Naive B cell (primary cell): ENCODE measurements around the gene SLIT1. TPM values are rescaled to one million over a fixed set of nuclear protein-coding genes. Genes with fewer than 3 reads are reported as not detected.
"Not testable (repeated sequence)": the region's sequence is repeated elsewhere in the genome, so short reads cannot be mapped to it uniquely, and the experiment has no call there.

Experiments used
- ATAC-seq, 2 donors: fragments of 150-1000 bp; cut with Tn5 transposase; 2 replicates each; pipeline ENCODE4 v1.10.0; 2021; ENCODE audit warnings: low read depth in 2 of 2, mild to moderate bottlenecking in 2 of 2, moderate library complexity in 2 of 2
- DNase-seq: peaks from one replicate; pipeline ENCODE4 v3.0.0; 2022
- H3K27ac Mint-ChIP-seq, 6 donors: one replicate each; pipeline ENCODE4 v1.8.0; 2020 to 2022; ENCODE audit warnings: mild to moderate bottlenecking in 6 of 6, mixed read lengths in 6 of 6, moderate library complexity in 5 of 6, inconsistent platforms in 2 of 6
- H3K27me3 Mint-ChIP-seq, 3 donors: one replicate each; pipeline ENCODE4 v1.8.0; 2021 to 2022; ENCODE audit warnings: mixed read lengths in 3 of 3, mild to moderate bottlenecking in 1 of 3
- H3K36me3 Mint-ChIP-seq, 2 donors: one replicate each; pipeline ENCODE4 v1.8.0; 2020 to 2022; ENCODE audit warnings: mixed read lengths in 2 of 2, inconsistent platforms in 1 of 2, mild to moderate bottlenecking in 1 of 2
- H3K4me1 Mint-ChIP-seq, 3 donors: one replicate each; pipeline ENCODE4 v1.8.0; 2020 to 2022; ENCODE audit warnings: mixed read lengths in 3 of 3, inconsistent platforms in 1 of 3, mild to moderate bottlenecking in 1 of 3, moderate library complexity in 1 of 3
- H3K4me3 Mint-ChIP-seq, 8 donors: one replicate each; pipeline ENCODE4 v1.8.0; 2020 to 2022; ENCODE audit warnings: mild to moderate bottlenecking in 8 of 8, mixed read lengths in 8 of 8, moderate library complexity in 8 of 8, inconsistent platforms in 2 of 8
- H3K9me3 Mint-ChIP-seq, 7 donors: one replicate each; pipeline ENCODE4 v1.8.0; 2020 to 2022; ENCODE audit warnings: mixed read lengths in 7 of 7, mild to moderate bottlenecking in 5 of 7, inconsistent platforms in 2 of 7, moderate library complexity in 1 of 7
- polyA plus RNA-seq, 6 donors: library from polyadenylated mRNA; unstranded; fragments of 300-500 nt; fragmentation: Illumina TruSeq; gene quantifications; one replicate each; pipeline ENCODE4 v1.2.3, GENCODE V29; 2021; ENCODE audit warnings: low read depth in 6 of 6

The SLIT1 gene
- polyA plus RNA-seq, 6 donors from 2014 or later: 0.07 to 0.08 TPM; not detected in 4

GRCh38 chr10:97083228-97083829 lies 102.4 kb downstream of the SLIT1 start:
- Mint-ChIP-seq H3K36me3 (no peaks in the 10 kb centered on the region), H3K4me3 (peak overlapping the region in 1 of 8 donors; percentile 9), H3K9me3 (peaks cover 0 to 4% (median 0%) of the 10 kb centered on the region in 7 donors), H3K27ac (no peak overlapping the region), H3K4me1 (no peaks in the 10 kb centered on the region), H3K27me3 (peaks cover 46 to 74% (median 72%) of the 10 kb centered on the region in 3 donors)
- no peak for DNase-seq
- ATAC-seq: no peak

- peaks cover 49 to 72% (median 66%) of the 10 kb centered on the region in 3 donors for H3K27me3 Mint-ChIP-seq
- not testable (repeated sequence) for H3K4me3 Mint-ChIP-seq, H3K36me3 Mint-ChIP-seq, H3K9me3 Mint-ChIP-seq, H3K27ac Mint-ChIP-seq, DNase-seq, ATAC-seq, H3K4me1 Mint-ChIP-seq
Measured at GRCh38 chr10:97082575-97082974, 103.2 kb downstream of the SLIT1 start.

- Mint-ChIP-seq H3K27ac (peak overlapping the region in 1 of 6 donors; percentile 60), H3K27me3 (peaks cover 51 to 67% (median 58%) of the 10 kb centered on the region in 3 donors), H3K9me3 (peaks cover 0 to 4% (median 0%) of the 10 kb centered on the region in 7 donors), H3K4me1 (no peaks in the 10 kb centered on the region), H3K4me3 (no peak overlapping the region), H3K36me3 (no peaks in the 10 kb centered on the region)
- ATAC-seq (no peak), DNase-seq (peak; percentile 28)
Measured at GRCh38 chr10:97081621-97082235, 104.0 kb downstream of the SLIT1 start.

- no peak overlapping the region for H3K4me3 Mint-ChIP-seq
- peaks cover 0 to 4% (median 0%) of the 10 kb centered on the region in 7 donors for H3K9me3 Mint-ChIP-seq
- DNase-seq: no peak
- no peak overlapping the region for H3K27ac Mint-ChIP-seq
- H3K36me3 Mint-ChIP-seq: no peaks in the 10 kb centered on the region
- H3K4me1 Mint-ChIP-seq: no peaks in the 10 kb centered on the region
- H3K27me3 Mint-ChIP-seq: peaks cover 49 to 63% (median 58%) of the 10 kb centered on the region in 3 donors
- no peak for ATAC-seq
Measured at GRCh38 chr10:97080051-97080776, 105.5 kb downstream of the SLIT1 start.

- Mint-ChIP-seq H3K4me1 (no peaks in the 10 kb centered on the region), H3K27me3 (peaks cover 49 to 66% (median 58%) of the 10 kb centered on the region in 3 donors), H3K9me3 (peaks cover 0 to 4% (median 0%) of the 10 kb centered on the region in 7 donors), H3K36me3 (no peaks in the 10 kb centered on the region), H3K27ac (no peak overlapping the region), H3K4me3 (no peak overlapping the region)
- DNase-seq: no peak
- no peak for ATAC-seq
Measured at GRCh38 chr10:97079448-97079847, 106.3 kb downstream of the SLIT1 start.

- ATAC-seq: no peak
- Mint-ChIP-seq H3K27me3 (peaks cover 52 to 66% (median 58%) of the 10 kb centered on the region in 3 donors), H3K4me1 (no peaks in the 10 kb centered on the region), H3K9me3 (peaks cover 0 to 4% (median 0%) of the 10 kb centered on the region in 7 donors), H3K4me3 (no peak overlapping the region), H3K27ac (no peak overlapping the region), H3K36me3 (no peaks in the 10 kb centered on the region)
- no peak for DNase-seq
Measured at GRCh38 chr10:97078938-97079445, 106.8 kb downstream of the SLIT1 start.

GRCh38 chr10:97078261-97078937 lies 107.4 kb downstream of the SLIT1 start:
- Mint-ChIP-seq H3K27me3 (peaks cover 51 to 66% (median 58%) of the 10 kb centered on the region in 3 donors), H3K4me3 (no peak overlapping the region), H3K9me3 (peaks cover 0 to 4% (median 0%) of the 10 kb centered on the region in 7 donors), H3K36me3 (no peaks in the 10 kb centered on the region), H3K27ac (no peak overlapping the region), H3K4me1 (no peaks in the 10 kb centered on the region)
- DNase-seq (no peak), ATAC-seq (no peak)

- no peak overlapping the region for H3K27ac Mint-ChIP-seq
- H3K4me1 Mint-ChIP-seq: peaks cover 0 to 5% (median 0%) of the 10 kb centered on the region in 3 donors
- H3K36me3 Mint-ChIP-seq: no peaks in the 10 kb centered on the region
- peaks cover 49 to 72% (median 64%) of the 10 kb centered on the region in 3 donors for H3K27me3 Mint-ChIP-seq
- peaks cover 0 to 2% (median 0%) of the 10 kb centered on the region in 7 donors for H3K9me3 Mint-ChIP-seq
- ATAC-seq (no peak), DNase-seq (no peak)
- peak overlapping the region in 1 of 8 donors; percentile 47 for H3K4me3 Mint-ChIP-seq
Measured at GRCh38 chr10:97076781-97077180, 109.0 kb downstream of the SLIT1 start.

- no peaks in the 10 kb centered on the region for H3K36me3 Mint-ChIP-seq
- peaks cover 50 to 72% (median 67%) of the 10 kb centered on the region in 3 donors for H3K27me3 Mint-ChIP-seq
- peaks cover 0 to 5% (median 0%) of the 10 kb centered on the region in 3 donors for H3K4me1 Mint-ChIP-seq
- no peak overlapping the region for H3K27ac Mint-ChIP-seq
- no peak overlapping the region for H3K4me3 Mint-ChIP-seq
- H3K9me3 Mint-ChIP-seq: no peaks in the 10 kb centered on the region
- DNase-seq (no peak), ATAC-seq (no peak)
Measured at GRCh38 chr10:97075961-97076525, 109.7 kb downstream of the SLIT1 start.

- Mint-ChIP-seq H3K27me3 (peaks cover 52 to 72% (median 71%) of the 10 kb centered on the region in 3 donors), H3K9me3 (no peaks in the 10 kb centered on the region), H3K36me3 (no peaks in the 10 kb centered on the region), H3K4me1 (peaks cover 0 to 5% (median 0%) of the 10 kb centered on the region in 3 donors), H3K27ac (no peak overlapping the region), H3K4me3 (no peak overlapping the region)
- DNase-seq (no peak), ATAC-seq (no peak)
Measured at GRCh38 chr10:97075421-97075820, 110.3 kb downstream of the SLIT1 start.

GRCh38 chr10:97074256-97075145 lies 111.3 kb downstream of the SLIT1 start:
- Mint-ChIP-seq H3K9me3 (peaks cover 0 to 5% (median 3%) of the 10 kb centered on the region in 7 donors), H3K4me3 (no peak overlapping the region), H3K4me1 (peaks cover 0 to 5% (median 0%) of the 10 kb centered on the region in 3 donors), H3K27ac (no peak overlapping the region), H3K27me3 (peaks cover 53 to 73% (median 72%) of the 10 kb centered on the region in 3 donors), H3K36me3 (no peaks in the 10 kb centered on the region)
- ATAC-seq (no peak), DNase-seq (no peak)
